ENCODE data around the gene FAM25A. TPM values are rescaled to one million over a fixed set of nuclear protein-coding genes. Genes with fewer than 3 reads are reported as not detected.
"Not testable (repeated sequence)": the region's sequence is repeated elsewhere in the genome, so short reads cannot be mapped to it uniquely, and the experiment has no call there.

Gene FAM25A
- total and polyA plus RNA-seq, 9 donors: not detected

GRCh38 chr10:86981020-86981419 is 39.1 kb upstream of the FAM25A start:
- 100% methylated on average over 1 of the region's 6 CpGs for WGBS (ENCODE audit: insufficient coverage)

GRCh38 chr10:86981716-86982115 is 38.4 kb upstream of the FAM25A start:
- no CpG with 5 or more reads among the region's 5 CpGs for WGBS (ENCODE audit: insufficient coverage)
- H3K4me1 ChIP-seq (ENCODE audit: control insufficient read depth, insufficient read depth, low read length): peaks cover 23% of the 10 kb centered on the region
- DNase-seq: no peak
- no peaks in the 10 kb centered on the region for H3K9me3 ChIP-seq (replicated peaks; ENCODE audit: control insufficient read depth, low read depth, low read length)
- H3K4me3 ChIP-seq (ENCODE audit: low read length): no peak overlapping the region
- no peaks in the 10 kb centered on the region for H3K27me3 ChIP-seq (ENCODE audit: control insufficient read depth, insufficient read depth, low read length)
- H3K27ac ChIP-seq (ENCODE audit: low read length): no peak overlapping the region
- no peaks in the 10 kb centered on the region for H3K36me3 ChIP-seq (ENCODE audit: control insufficient read depth, insufficient read depth, low read length)

More at GRCh38 chr10:86981020-86981419, 39.1 kb upstream of the FAM25A start:
- not testable (repeated sequence) for H3K9me3 ChIP-seq (replicated peaks; ENCODE audit: control insufficient read depth, low read depth, low read length); H3K27ac ChIP-seq (ENCODE audit: low read length); H3K27me3 ChIP-seq (ENCODE audit: control insufficient read depth, insufficient read depth, low read length); H3K36me3 ChIP-seq (ENCODE audit: control insufficient read depth, insufficient read depth, low read length); H3K4me3 ChIP-seq (ENCODE audit: low read length)
- peak; percentile 16 for DNase-seq
- H3K4me1 ChIP-seq (ENCODE audit: control insufficient read depth, insufficient read depth, low read length): peaks cover 23% of the 10 kb centered on the region

- WGBS (ENCODE audit: insufficient coverage): no CpG with 5 or more reads among the region's 4 CpGs
- DNase-seq; H3K27ac ChIP-seq (ENCODE audit: low read length); H3K4me3 ChIP-seq (ENCODE audit: low read length); H3K27me3 ChIP-seq (ENCODE audit: control insufficient read depth, insufficient read depth, low read length); H3K9me3 ChIP-seq (replicated peaks; ENCODE audit: control insufficient read depth, low read depth, low read length); H3K36me3 ChIP-seq (ENCODE audit: control insufficient read depth, insufficient read depth, low read length): not testable (repeated sequence)
- H3K4me1 ChIP-seq (ENCODE audit: control insufficient read depth, insufficient read depth, low read length): peaks cover 11% of the 10 kb centered on the region
Measured at GRCh38 chr10:86984498-86984897, 35.6 kb upstream of the FAM25A start.

GRCh38 chr10:86988520-86988919 is 31.6 kb upstream of the FAM25A start:
- Histone ChIP-seq H3K4me3 (ENCODE audit: low read length) (no peak overlapping the region), H3K9me3 (replicated peaks; ENCODE audit: control insufficient read depth, low read depth, low read length) (no peaks in the 10 kb centered on the region), H3K27ac (ENCODE audit: low read length) (no peak overlapping the region), H3K27me3 (ENCODE audit: control insufficient read depth, insufficient read depth, low read length) (no peaks in the 10 kb centered on the region), H3K36me3 (ENCODE audit: control insufficient read depth, insufficient read depth, low read length) (no peaks in the 10 kb centered on the region), H3K4me1 (ENCODE audit: control insufficient read depth, insufficient read depth, low read length) (no peaks in the 10 kb centered on the region)
- no CpG with 5 or more reads among the region's 1 CpG for WGBS (ENCODE audit: insufficient coverage)
- DNase-seq: peak; percentile 69

GRCh38 chr10:86991362-86991761 is 28.7 kb upstream of the FAM25A start:
- not testable (repeated sequence) for H3K36me3 ChIP-seq (ENCODE audit: control insufficient read depth, insufficient read depth, low read length); H3K9me3 ChIP-seq (replicated peaks; ENCODE audit: control insufficient read depth, low read depth, low read length); H3K27ac ChIP-seq (ENCODE audit: low read length); DNase-seq; H3K4me3 ChIP-seq (ENCODE audit: low read length); H3K4me1 ChIP-seq (ENCODE audit: control insufficient read depth, insufficient read depth, low read length); H3K27me3 ChIP-seq (ENCODE audit: control insufficient read depth, insufficient read depth, low read length)
- no CpG with 5 or more reads among the region's 12 CpGs for WGBS (ENCODE audit: insufficient coverage)

DNA sequence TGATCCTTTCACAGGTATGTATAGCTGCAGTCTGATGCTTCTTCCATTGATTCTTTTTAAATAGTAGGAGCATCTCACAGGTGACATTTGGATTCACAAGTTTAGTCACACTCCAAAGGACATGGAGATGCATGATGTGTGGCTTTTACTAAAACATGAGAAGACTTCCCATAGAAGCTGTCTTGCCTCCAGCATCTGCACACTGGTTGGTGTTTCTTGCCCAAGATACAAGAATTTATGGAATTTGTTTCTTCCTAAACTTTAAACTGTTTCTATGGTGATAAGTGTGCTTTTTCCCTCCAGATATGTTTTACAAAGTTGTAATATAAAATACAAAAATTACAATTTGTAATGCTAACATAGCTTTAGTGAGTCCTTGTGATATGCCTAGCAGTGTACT is 27.6 kb upstream of the FAM25A start:
- H3K27me3 ChIP-seq (ENCODE audit: control insufficient read depth, insufficient read depth, low read length): no peaks in the 10 kb centered on the region
- H3K4me3 ChIP-seq (ENCODE audit: low read length): no peak overlapping the region
- DNase-seq: no peak
- no peaks in the 10 kb centered on the region for H3K9me3 ChIP-seq (replicated peaks; ENCODE audit: control insufficient read depth, low read depth, low read length)
- H3K27ac ChIP-seq (ENCODE audit: low read length): no peak overlapping the region
- no peaks in the 10 kb centered on the region for H3K36me3 ChIP-seq (ENCODE audit: control insufficient read depth, insufficient read depth, low read length)
- no peaks in the 10 kb centered on the region for H3K4me1 ChIP-seq (ENCODE audit: control insufficient read depth, insufficient read depth, low read length)

- H3K4me3 ChIP-seq (ENCODE audit: low read length): no peak overlapping the region
- H3K4me1 ChIP-seq (ENCODE audit: control insufficient read depth, insufficient read depth, low read length): no peaks in the 10 kb centered on the region
Measured at GRCh38 chr10:86992929-86993328, 27.2 kb upstream of the FAM25A start.

DNA sequence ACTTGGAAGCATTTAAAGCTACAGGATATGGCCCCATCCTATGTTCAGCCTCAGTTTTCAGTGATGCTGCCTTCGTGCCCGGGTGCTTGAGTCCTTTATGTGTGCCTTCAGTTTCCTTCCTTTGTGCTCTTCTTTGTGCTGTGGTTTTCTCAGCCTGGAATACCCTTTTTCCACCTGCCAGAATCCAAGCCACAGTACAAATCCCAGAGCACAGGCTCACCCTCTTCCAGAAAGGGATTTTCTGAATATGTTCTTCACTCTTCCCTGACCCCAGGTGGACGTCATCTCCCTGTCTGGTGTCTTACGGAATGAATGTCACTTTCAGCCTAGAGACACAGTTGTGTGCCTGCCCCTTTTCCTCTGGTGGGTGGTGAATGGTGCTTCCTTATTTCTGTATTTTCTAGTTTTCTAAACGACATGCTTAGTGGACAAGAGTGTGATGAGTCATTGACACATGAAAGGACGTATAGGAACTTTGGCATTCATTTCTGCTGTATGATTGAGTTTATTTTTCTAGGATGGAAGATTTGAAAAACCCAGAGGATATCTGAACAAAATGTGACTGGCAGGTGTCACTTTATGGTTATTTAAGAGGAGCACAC is 20.2 kb upstream of the FAM25A start:
- H3K27me3 ChIP-seq (ENCODE audit: control insufficient read depth, insufficient read depth, low read length); H3K27ac ChIP-seq (ENCODE audit: low read length); H3K9me3 ChIP-seq (replicated peaks; ENCODE audit: control insufficient read depth, low read depth, low read length); DNase-seq; H3K4me3 ChIP-seq (ENCODE audit: low read length); H3K36me3 ChIP-seq (ENCODE audit: control insufficient read depth, insufficient read depth, low read length); H3K4me1 ChIP-seq (ENCODE audit: control insufficient read depth, insufficient read depth, low read length): not testable (repeated sequence)
- 80% methylated on average over 3 of the region's 6 CpGs for WGBS (ENCODE audit: insufficient coverage)

More at GRCh38 chr10:86992929-86993328, 27.2 kb upstream of the FAM25A start:
- DNase-seq: no peak
- WGBS (ENCODE audit: insufficient coverage): no CpG with 5 or more reads among the region's 2 CpGs
- Histone ChIP-seq H3K9me3 (replicated peaks; ENCODE audit: control insufficient read depth, low read depth, low read length) (no peaks in the 10 kb centered on the region), H3K27ac (ENCODE audit: low read length) (no peak overlapping the region), H3K27me3 (ENCODE audit: control insufficient read depth, insufficient read depth, low read length) (no peaks in the 10 kb centered on the region), H3K36me3 (ENCODE audit: control insufficient read depth, insufficient read depth, low read length) (no peaks in the 10 kb centered on the region)

DNA sequence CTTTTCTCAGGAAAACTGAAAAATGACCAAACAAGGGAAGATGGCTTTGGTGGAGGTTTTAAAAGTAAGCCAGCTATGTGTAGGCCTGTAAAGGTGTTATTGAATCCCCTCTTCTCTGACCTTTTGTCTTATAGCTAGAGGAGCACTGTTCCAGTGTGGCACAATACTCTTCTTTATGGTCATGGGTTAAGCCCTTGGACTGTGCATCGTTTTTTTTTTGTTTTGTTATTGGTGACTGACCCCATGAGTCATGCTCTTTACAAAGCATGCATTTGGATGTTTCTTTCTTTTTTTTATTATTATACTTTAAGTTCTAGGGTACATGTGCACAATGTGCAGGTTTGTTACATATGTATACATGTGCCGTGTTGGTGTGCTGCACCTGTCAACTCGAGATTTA is 19.6 kb upstream of the FAM25A start:
- Histone ChIP-seq H3K36me3 (ENCODE audit: control insufficient read depth, insufficient read depth, low read length) (no peaks in the 10 kb centered on the region), H3K9me3 (replicated peaks; ENCODE audit: control insufficient read depth, low read depth, low read length) (no peaks in the 10 kb centered on the region), H3K27ac (ENCODE audit: low read length) (no peak overlapping the region), H3K27me3 (ENCODE audit: control insufficient read depth, insufficient read depth, low read length) (no peaks in the 10 kb centered on the region), H3K4me3 (ENCODE audit: low read length) (no peak overlapping the region), H3K4me1 (ENCODE audit: control insufficient read depth, insufficient read depth, low read length) (no peaks in the 10 kb centered on the region)
- no CpG with 5 or more reads among the region's 3 CpGs for WGBS (ENCODE audit: insufficient coverage)
- no peak for DNase-seq

DNA sequence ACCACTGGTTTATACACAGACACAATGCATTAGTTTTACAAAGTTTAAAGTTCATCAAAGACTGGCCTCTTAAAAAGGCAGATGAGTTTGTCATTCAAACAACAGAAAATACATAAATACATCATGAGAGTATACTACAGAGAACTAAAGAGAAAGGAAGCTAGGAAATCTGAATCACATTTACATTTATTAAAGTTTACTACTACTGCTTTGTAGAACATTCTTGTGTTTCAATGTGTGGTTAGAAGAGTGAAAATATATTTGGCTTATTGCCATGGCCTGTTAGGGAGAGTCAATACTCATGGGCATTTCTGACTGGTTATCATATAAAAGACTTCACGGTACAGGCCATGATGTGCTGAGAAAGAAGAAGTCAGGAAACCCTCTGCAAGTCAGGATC is 13.0 kb upstream of the FAM25A start:
- H3K4me3 ChIP-seq (ENCODE audit: low read length); H3K27me3 ChIP-seq (ENCODE audit: control insufficient read depth, insufficient read depth, low read length); H3K4me1 ChIP-seq (ENCODE audit: control insufficient read depth, insufficient read depth, low read length); DNase-seq; H3K9me3 ChIP-seq (replicated peaks; ENCODE audit: control insufficient read depth, low read depth, low read length); H3K36me3 ChIP-seq (ENCODE audit: control insufficient read depth, insufficient read depth, low read length); H3K27ac ChIP-seq (ENCODE audit: low read length): not testable (repeated sequence)
- no CpG with 5 or more reads among the region's 1 CpG for WGBS (ENCODE audit: insufficient coverage)

- not testable (repeated sequence) for H3K27me3 ChIP-seq (ENCODE audit: control insufficient read depth, insufficient read depth, low read length); DNase-seq; H3K36me3 ChIP-seq (ENCODE audit: control insufficient read depth, insufficient read depth, low read length); H3K27ac ChIP-seq (ENCODE audit: low read length); H3K4me3 ChIP-seq (ENCODE audit: low read length); H3K9me3 ChIP-seq (replicated peaks; ENCODE audit: control insufficient read depth, low read depth, low read length); H3K4me1 ChIP-seq (ENCODE audit: control insufficient read depth, insufficient read depth, low read length)
- no CpG with 5 or more reads among the region's 6 CpGs for WGBS (ENCODE audit: insufficient coverage)
Measured at GRCh38 chr10:87007674-87008073, 12.4 kb upstream of the FAM25A start.

All from muscle of leg (tissue), 11 donors.